GM23338 (cell line): ENCODE results near the gene FAM25G.

ENCODE experiments used
- EZH2phosphoT487 ChIP-seq: fragments of 200-600 bp; sonication (generic); IDR thresholded peaks from one replicate; pipeline ENCODE4 v1.8.1; 2018; ENCODE audit warnings: antibody characterized with exemption; ENCODE audit not compliant: unreplicated experiment
- POLR2AphosphoS5 ChIP-seq: IDR thresholded peaks from 2 replicates; pipeline ENCODE4 v1.6.1; 2016; ENCODE audit warnings: antibody characterized with exemption, low read depth
- TF ChIP-seq, protein P1 (sequence below), 2 experiments: fragments of 200-600 bp in 1 of 2; sonication (generic) in 1 of 2; conservative IDR thresholded peaks; 2 replicates each; pipeline versions ENCODE4 v1.5.1 to v1.6.1; 2016 to 2017; ENCODE audit warnings: antibody characterized with exemption in 2 of 2, low read depth in 2 of 2, mild to moderate bottlenecking in 2 of 2, moderate library complexity in 1 of 2
- TF ChIP-seq, protein P2 (sequence below): IDR thresholded peaks from one replicate; pipeline ENCODE4 v1.6.1; 2018; ENCODE audit warnings: antibody characterized with exemption; ENCODE audit not compliant: unreplicated experiment
- TF ChIP-seq, protein P3 (sequence below): IDR thresholded peaks from 2 replicates; pipeline ENCODE4 v1.6.1; 2016; ENCODE audit warnings: antibody characterized with exemption

GRCh38 chr10:47454008-47454779 is 37.3 kb downstream of the FAM25G start:
- TF ChIP-seq POLR2AphosphoS5 (no peak), EZH2phosphoT487 (no peak)
- TF ChIP-seq, protein P1, sequence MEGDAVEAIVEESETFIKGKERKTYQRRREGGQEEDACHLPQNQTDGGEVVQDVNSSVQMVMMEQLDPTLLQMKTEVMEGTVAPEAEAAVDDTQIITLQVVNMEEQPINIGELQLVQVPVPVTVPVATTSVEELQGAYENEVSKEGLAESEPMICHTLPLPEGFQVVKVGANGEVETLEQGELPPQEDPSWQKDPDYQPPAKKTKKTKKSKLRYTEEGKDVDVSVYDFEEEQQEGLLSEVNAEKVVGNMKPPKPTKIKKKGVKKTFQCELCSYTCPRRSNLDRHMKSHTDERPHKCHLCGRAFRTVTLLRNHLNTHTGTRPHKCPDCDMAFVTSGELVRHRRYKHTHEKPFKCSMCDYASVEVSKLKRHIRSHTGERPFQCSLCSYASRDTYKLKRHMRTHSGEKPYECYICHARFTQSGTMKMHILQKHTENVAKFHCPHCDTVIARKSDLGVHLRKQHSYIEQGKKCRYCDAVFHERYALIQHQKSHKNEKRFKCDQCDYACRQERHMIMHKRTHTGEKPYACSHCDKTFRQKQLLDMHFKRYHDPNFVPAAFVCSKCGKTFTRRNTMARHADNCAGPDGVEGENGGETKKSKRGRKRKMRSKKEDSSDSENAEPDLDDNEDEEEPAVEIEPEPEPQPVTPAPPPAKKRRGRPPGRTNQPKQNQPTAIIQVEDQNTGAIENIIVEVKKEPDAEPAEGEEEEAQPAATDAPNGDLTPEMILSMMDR (conservative IDR thresholded peaks at IDR 0.05; ENCODE audit: low read depth in 2 of 2): no peak
- TF ChIP-seq, protein P2, sequence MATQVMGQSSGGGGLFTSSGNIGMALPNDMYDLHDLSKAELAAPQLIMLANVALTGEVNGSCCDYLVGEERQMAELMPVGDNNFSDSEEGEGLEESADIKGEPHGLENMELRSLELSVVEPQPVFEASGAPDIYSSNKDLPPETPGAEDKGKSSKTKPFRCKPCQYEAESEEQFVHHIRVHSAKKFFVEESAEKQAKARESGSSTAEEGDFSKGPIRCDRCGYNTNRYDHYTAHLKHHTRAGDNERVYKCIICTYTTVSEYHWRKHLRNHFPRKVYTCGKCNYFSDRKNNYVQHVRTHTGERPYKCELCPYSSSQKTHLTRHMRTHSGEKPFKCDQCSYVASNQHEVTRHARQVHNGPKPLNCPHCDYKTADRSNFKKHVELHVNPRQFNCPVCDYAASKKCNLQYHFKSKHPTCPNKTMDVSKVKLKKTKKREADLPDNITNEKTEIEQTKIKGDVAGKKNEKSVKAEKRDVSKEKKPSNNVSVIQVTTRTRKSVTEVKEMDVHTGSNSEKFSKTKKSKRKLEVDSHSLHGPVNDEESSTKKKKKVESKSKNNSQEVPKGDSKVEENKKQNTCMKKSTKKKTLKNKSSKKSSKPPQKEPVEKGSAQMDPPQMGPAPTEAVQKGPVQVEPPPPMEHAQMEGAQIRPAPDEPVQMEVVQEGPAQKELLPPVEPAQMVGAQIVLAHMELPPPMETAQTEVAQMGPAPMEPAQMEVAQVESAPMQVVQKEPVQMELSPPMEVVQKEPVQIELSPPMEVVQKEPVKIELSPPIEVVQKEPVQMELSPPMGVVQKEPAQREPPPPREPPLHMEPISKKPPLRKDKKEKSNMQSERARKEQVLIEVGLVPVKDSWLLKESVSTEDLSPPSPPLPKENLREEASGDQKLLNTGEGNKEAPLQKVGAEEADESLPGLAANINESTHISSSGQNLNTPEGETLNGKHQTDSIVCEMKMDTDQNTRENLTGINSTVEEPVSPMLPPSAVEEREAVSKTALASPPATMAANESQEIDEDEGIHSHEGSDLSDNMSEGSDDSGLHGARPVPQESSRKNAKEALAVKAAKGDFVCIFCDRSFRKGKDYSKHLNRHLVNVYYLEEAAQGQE: no peak
- TF ChIP-seq, protein P3, sequence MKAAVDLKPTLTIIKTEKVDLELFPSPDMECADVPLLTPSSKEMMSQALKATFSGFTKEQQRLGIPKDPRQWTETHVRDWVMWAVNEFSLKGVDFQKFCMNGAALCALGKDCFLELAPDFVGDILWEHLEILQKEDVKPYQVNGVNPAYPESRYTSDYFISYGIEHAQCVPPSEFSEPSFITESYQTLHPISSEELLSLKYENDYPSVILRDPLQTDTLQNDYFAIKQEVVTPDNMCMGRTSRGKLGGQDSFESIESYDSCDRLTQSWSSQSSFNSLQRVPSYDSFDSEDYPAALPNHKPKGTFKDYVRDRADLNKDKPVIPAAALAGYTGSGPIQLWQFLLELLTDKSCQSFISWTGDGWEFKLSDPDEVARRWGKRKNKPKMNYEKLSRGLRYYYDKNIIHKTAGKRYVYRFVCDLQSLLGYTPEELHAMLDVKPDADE: no peak
